ENCODE measurements around the gene EFCAB7. TPM values are rescaled to one million over a fixed set of nuclear protein-coding genes. Genes with fewer than 3 reads are reported as not detected.

The EFCAB7 gene
- total RNA-seq, 1 experiment from 2014 or later = 7.6 TPM

DNA sequence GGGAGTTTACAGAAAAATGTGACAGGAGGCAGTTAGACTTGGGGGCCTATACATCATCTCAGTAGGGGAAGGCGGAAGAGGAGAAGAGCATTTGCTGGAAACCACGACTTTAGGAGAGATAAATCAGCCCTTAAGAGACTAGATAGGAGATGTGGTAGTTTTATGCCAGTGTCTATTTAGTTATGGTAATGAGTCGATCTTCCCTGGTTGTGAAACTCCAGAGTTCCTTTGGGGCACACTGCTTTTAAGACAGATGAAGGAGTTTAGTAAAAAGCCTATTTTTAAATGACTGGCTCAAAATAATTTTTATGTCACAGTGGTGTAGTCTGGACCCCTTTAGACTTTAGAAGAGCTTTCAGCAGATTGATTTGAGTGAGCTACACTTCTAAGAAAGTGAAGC is 77.7 kb downstream of the EFCAB7 start:
- intact Hi-C loops (cut with micrococcal nuclease) = no loop called here
- ChIA-PET CTCF (interaction anchor here (0.6 to 1.3 kb wide), 5 partner anchors 12 to 646 kb away, joined by 3 to 4 read pairs (median 3); no protein-coding TSS in a partner anchor), POLR2A (no interaction called here)
- H3K36me3 Mint-ChIP-seq (ENCODE audit: insufficient read depth, unreplicated experiment) = peaks cover 4% of the 10 kb centered on the region
- H3K4me3 Mint-ChIP-seq (ENCODE audit: unreplicated experiment) = no peak overlapping the region
- peaks cover 15% of the 10 kb centered on the region for H3K4me1 Mint-ChIP-seq (ENCODE audit: insufficient read depth, unreplicated experiment)
- no peak overlapping the region for H3K27ac Mint-ChIP-seq (ENCODE audit: low read depth, unreplicated experiment)
- no peaks in the 10 kb centered on the region for H3K9me3 Mint-ChIP-seq (ENCODE audit: unreplicated experiment)
- no TSS peak for BruUV-seq (replicated peaks)
- TF ChIP-seq, protein P1, sequence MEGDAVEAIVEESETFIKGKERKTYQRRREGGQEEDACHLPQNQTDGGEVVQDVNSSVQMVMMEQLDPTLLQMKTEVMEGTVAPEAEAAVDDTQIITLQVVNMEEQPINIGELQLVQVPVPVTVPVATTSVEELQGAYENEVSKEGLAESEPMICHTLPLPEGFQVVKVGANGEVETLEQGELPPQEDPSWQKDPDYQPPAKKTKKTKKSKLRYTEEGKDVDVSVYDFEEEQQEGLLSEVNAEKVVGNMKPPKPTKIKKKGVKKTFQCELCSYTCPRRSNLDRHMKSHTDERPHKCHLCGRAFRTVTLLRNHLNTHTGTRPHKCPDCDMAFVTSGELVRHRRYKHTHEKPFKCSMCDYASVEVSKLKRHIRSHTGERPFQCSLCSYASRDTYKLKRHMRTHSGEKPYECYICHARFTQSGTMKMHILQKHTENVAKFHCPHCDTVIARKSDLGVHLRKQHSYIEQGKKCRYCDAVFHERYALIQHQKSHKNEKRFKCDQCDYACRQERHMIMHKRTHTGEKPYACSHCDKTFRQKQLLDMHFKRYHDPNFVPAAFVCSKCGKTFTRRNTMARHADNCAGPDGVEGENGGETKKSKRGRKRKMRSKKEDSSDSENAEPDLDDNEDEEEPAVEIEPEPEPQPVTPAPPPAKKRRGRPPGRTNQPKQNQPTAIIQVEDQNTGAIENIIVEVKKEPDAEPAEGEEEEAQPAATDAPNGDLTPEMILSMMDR (IDR thresholded peaks at IDR 0.05; ENCODE audit: unreplicated experiment) = no peak
- DNase-seq (ENCODE audit: unreplicated experiment) = no peak
- H3K27me3 Mint-ChIP-seq (ENCODE audit: insufficient read depth, unreplicated experiment) = no peaks in the 10 kb centered on the region

DNA sequence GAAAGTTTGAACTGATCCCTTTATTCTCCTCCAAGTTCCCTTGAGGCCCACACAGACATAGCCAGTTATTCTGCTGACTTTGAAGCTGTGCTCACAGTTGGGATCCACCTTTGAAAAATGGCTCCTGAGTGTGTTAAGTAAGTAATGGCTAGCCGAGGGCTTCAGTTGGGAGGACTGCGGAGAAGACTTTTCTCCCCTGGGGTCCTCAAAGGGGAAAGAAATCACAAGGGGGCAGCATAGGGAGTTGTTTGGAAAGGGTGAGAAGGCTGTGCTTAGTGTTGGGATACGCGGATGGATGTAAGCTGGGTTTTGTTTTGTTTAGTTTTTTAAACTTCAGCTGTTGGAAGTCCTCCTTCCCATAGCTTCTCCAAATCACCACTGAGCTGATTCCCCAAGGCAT is 78.1 kb downstream of the EFCAB7 start:
- Mint-ChIP-seq H3K27ac (ENCODE audit: low read depth, unreplicated experiment) (no peak overlapping the region), H3K9me3 (ENCODE audit: unreplicated experiment) (no peaks in the 10 kb centered on the region), H3K36me3 (ENCODE audit: insufficient read depth, unreplicated experiment) (no peaks in the 10 kb centered on the region), H3K4me1 (ENCODE audit: insufficient read depth, unreplicated experiment) (peaks cover 12% of the 10 kb centered on the region), H3K27me3 (ENCODE audit: insufficient read depth, unreplicated experiment) (no peaks in the 10 kb centered on the region), H3K4me3 (ENCODE audit: unreplicated experiment) (no peak overlapping the region)
- ChIA-PET POLR2A (interaction anchor here (0.5 kb wide), 1 partner anchor 645 kb away, joined by 4 read pairs; no protein-coding TSS in a partner anchor), CTCF (interaction anchor here (0.6 to 1.3 kb wide), 5 partner anchors 12 to 646 kb away, joined by 3 to 4 read pairs (median 3); no protein-coding TSS in a partner anchor)
- intact Hi-C loops (cut with micrococcal nuclease) = no loop called here
- TF ChIP-seq, protein P1 (IDR thresholded peaks at IDR 0.05; ENCODE audit: unreplicated experiment) = no peak
- DNase-seq (ENCODE audit: unreplicated experiment) = no peak
- BruUV-seq (replicated peaks) = no TSS peak

DNA sequence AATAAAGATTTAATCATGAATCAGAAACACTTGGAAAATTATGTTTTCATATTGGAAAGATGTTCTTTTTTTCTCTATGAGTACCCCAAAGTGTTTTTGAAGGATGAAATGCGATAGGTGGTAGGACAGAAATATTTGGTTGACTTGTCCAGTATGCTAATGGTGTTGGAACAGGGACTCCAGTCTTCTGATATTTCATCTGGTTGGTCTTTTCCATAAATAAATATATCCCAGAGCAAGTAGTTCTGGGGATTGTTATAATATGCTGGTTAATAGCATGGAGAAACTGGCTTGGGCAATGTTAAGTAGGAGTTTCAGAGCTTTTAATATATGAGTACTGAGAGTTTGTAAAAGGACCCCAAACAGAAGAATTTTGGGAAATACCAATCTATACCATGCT is 78.6 kb downstream of the EFCAB7 start:
- intact Hi-C loops (cut with micrococcal nuclease) = no loop called here
- H3K27ac Mint-ChIP-seq (ENCODE audit: low read depth, unreplicated experiment) = no peak overlapping the region
- no peak for DNase-seq (ENCODE audit: unreplicated experiment)
- TF ChIP-seq, protein P1 (IDR thresholded peaks at IDR 0.05; ENCODE audit: unreplicated experiment) = no peak
- ChIA-PET CTCF (interaction anchor here (0.9 to 1.3 kb wide), 3 partner anchors 11 to 73 kb away, joined by 3 to 4 read pairs (median 3); no protein-coding TSS in a partner anchor), POLR2A (interaction anchor here (0.5 kb wide), 1 partner anchor 645 kb away, joined by 4 read pairs; no protein-coding TSS in a partner anchor)
- H3K36me3 Mint-ChIP-seq (ENCODE audit: insufficient read depth, unreplicated experiment) = no peaks in the 10 kb centered on the region
- peaks cover 8% of the 10 kb centered on the region for H3K4me1 Mint-ChIP-seq (ENCODE audit: insufficient read depth, unreplicated experiment)
- H3K9me3 Mint-ChIP-seq (ENCODE audit: unreplicated experiment) = no peaks in the 10 kb centered on the region
- no peak overlapping the region for H3K4me3 Mint-ChIP-seq (ENCODE audit: unreplicated experiment)
- BruUV-seq (replicated peaks) = no TSS peak
- no peaks in the 10 kb centered on the region for H3K27me3 Mint-ChIP-seq (ENCODE audit: insufficient read depth, unreplicated experiment)

DNA sequence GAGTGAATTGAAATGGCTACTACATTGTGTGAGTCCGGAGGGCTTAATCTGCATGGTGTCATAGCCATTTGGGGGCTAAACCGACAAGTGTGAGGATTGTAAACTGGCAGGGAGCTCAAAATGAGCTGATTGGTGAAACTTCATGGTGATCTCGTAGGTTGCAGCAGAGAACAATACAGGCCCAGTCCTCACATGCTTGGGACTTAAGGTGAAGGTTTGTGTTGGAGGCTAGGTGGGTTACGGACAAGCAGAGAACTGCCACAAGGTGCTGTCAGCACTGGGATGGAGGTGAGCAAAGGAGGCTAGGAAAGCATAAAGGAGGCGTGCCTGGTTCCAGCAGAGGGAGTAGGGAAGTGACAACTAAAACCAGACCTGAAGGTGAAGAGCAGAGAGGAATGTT is 79.3 kb downstream of the EFCAB7 start:
- Mint-ChIP-seq H3K27me3 (ENCODE audit: insufficient read depth, unreplicated experiment) (no peaks in the 10 kb centered on the region), H3K27ac (ENCODE audit: low read depth, unreplicated experiment) (no peak overlapping the region), H3K9me3 (ENCODE audit: unreplicated experiment) (no peaks in the 10 kb centered on the region), H3K36me3 (ENCODE audit: insufficient read depth, unreplicated experiment) (no peaks in the 10 kb centered on the region), H3K4me3 (ENCODE audit: unreplicated experiment) (no peak overlapping the region), H3K4me1 (ENCODE audit: insufficient read depth, unreplicated experiment) (peaks cover 5% of the 10 kb centered on the region)
- POLR2A ChIA-PET = no interaction called here
- no peak for DNase-seq (ENCODE audit: unreplicated experiment)
- TF ChIP-seq, protein P1 (IDR thresholded peaks at IDR 0.05; ENCODE audit: unreplicated experiment) = no peak
- intact Hi-C loops (cut with micrococcal nuclease) = no loop called here
- CTCF ChIA-PET = interaction anchor here (1.3 kb wide), 1 partner anchor 11 kb away, joined by 4 read pairs; no protein-coding TSS in a partner anchor
- no TSS peak for BruUV-seq (replicated peaks)
